Lung (tissue), 12 donors: ENCODE results near the gene SLC25A39. TPM values are rescaled to one million over a fixed set of nuclear protein-coding genes. Genes with fewer than 3 reads are reported as not detected.

Experiments used
- ATAC-seq: fragments of 200-7000 bp; cut with Tn5 transposase; one replicate; pipeline ENCODE4 v1.9.1; 2020; ENCODE audit warnings: moderate number of reproducible peaks; ENCODE audit not compliant: insufficient read depth, low FRiP score
- DNase-seq, 3 donors: peaks; one replicate each; pipeline ENCODE4 v3.0.0-alpha.2; 2013 to 2017
- H3K27ac ChIP-seq, 2 donors: one replicate each; pipeline ENCODE4 v1.5.1; 2013; ENCODE audit warnings: mild to moderate bottlenecking in 2 of 2, moderate library complexity in 2 of 2, control low read depth in 1 of 2, inconsistent platforms in 1 of 2, low read depth in 1 of 2, low read length in 1 of 2
- H3K27me3 ChIP-seq, 3 donors: one replicate each; pipeline ENCODE4 v1.5.1; 2013; ENCODE audit warnings: low read length in 2 of 3; ENCODE audit not compliant: control insufficient read depth in 3 of 3, insufficient read depth in 3 of 3
- H3K36me3 ChIP-seq, 4 donors: one replicate each; pipeline ENCODE4 v1.5.1; 2013; ENCODE audit warnings: low read length in 4 of 4, mild to moderate bottlenecking in 1 of 4, moderate library complexity in 1 of 4; ENCODE audit not compliant: control insufficient read depth in 4 of 4, insufficient read depth in 4 of 4
- H3K4me1 ChIP-seq, 5 donors: one replicate each; pipeline ENCODE4 v1.5.1; 2013; ENCODE audit warnings: low read length in 5 of 5, mild to moderate bottlenecking in 2 of 5, moderate library complexity in 1 of 5; ENCODE audit not compliant: control insufficient read depth in 5 of 5, insufficient read depth in 5 of 5
- H3K4me3 ChIP-seq: one replicate; pipeline ENCODE4 v1.5.1; 2013; ENCODE audit warnings: mild to moderate bottlenecking, control low read depth, moderate library complexity
- H3K9ac ChIP-seq, 2 donors: one replicate each; pipeline ENCODE4 v1.5.1; 2013; ENCODE audit warnings: low read length in 2 of 2, control low read depth in 1 of 2; ENCODE audit not compliant: insufficient read depth in 1 of 2
- H3K9me3 ChIP-seq, 4 donors: one replicate each; pipeline ENCODE4 v1.5.1; 2013; ENCODE audit warnings: low read length in 3 of 4, mild to moderate bottlenecking in 1 of 4, moderate library complexity in 1 of 4; ENCODE audit not compliant: control insufficient read depth in 4 of 4, insufficient read depth in 3 of 4
- CTCF ChIP-seq: IDR thresholded peaks from 2 replicates; pipeline ENCODE4 v1.5.1; 2012; ENCODE audit warnings: mild to moderate bottlenecking; ENCODE audit errors: control extremely low read depth, extremely low read depth
- WGBS, 2 donors: extraction: QIAGEN DNeasy Blood & Tissue Kit; methylation state at CpG; one replicate each; pipeline ENCODE4 v1.1.7; 2013; 5-methylcytosine and 5-hydroxymethylcytosine counted together
- polyA plus RNA-seq, 2 donors: library from polyadenylated mRNA; stranded (reverse); fragments of 200-250 nt; gene quantifications; one replicate each; pipeline ENCODE4 v1.2.1, GENCODE V29; 2013
- total RNA-seq, 2 donors: library from RNA; depleted of rRNA in 1 of 2; stranded (reverse); fragments of >200 nt in 1 of 2; gene quantifications; one replicate each; pipeline ENCODE4 v1.2.1, GENCODE V29; 2014 to 2021
- donor health status: control.
- donor health status: control.
- donor health status: Bipolar disorder and iron deficiency.
- donor health status: healthy.
- donor health status: DM: yes; HTN: yes; CAD: no.

The SLC25A39 gene
- total and polyA plus RNA-seq, 4 donors: 66.4 to 134 (median 117) TPM

DNA sequence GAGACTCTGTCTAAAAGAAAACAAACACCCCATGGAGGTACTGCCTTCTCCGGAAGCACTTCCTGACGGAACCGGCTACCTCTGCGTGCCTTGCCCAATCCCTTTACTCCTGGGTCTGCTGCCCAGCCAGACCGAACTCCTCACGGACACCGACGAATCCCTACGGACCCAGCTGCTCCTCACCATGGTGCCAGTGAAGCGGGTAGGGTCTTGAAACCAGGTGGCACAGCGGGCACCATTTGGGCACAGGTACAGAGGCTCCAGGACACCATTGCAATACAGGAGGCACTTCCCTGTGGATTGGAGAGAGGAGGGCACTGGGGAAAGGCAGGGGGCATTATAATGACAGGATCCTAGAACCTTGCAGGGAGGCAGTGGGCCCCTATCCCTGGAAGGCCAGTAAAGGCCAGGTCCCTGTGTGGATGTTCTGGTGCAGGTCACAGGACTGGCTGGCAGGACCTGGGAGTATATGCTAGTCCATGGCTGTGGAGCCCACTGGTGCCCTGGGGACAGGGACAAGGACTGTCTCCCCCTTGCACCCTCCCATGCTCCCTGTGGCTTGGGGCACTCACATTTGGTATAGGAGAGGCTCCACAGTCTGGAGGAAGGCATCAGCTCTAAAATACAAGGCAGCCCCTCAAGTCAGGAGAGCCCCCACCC lies 2.3 kb downstream of the SLC25A39 start:
- no peak for DNase-seq
- Histone ChIP-seq H3K27ac (no peak overlapping the region), H3K9ac (no peak overlapping the region), H3K4me1 (peaks cover 0 to 12% (median 3%) of the 10 kb centered on the region in 5 donors), H3K9me3 (no peaks in the 10 kb centered on the region), H3K4me3 (no peak overlapping the region), H3K36me3 (peaks cover 0 to 28% (median 11%) of the 10 kb centered on the region in 4 donors), H3K27me3 (peaks cover 0 to 7% (median 4%) of the 10 kb centered on the region in 3 donors)
- WGBS, 2 donors: 94% methylated on average over 11 of the region's 11 CpGs
- ATAC-seq: no peak
- no peak for TF ChIP-seq CTCF

DNA sequence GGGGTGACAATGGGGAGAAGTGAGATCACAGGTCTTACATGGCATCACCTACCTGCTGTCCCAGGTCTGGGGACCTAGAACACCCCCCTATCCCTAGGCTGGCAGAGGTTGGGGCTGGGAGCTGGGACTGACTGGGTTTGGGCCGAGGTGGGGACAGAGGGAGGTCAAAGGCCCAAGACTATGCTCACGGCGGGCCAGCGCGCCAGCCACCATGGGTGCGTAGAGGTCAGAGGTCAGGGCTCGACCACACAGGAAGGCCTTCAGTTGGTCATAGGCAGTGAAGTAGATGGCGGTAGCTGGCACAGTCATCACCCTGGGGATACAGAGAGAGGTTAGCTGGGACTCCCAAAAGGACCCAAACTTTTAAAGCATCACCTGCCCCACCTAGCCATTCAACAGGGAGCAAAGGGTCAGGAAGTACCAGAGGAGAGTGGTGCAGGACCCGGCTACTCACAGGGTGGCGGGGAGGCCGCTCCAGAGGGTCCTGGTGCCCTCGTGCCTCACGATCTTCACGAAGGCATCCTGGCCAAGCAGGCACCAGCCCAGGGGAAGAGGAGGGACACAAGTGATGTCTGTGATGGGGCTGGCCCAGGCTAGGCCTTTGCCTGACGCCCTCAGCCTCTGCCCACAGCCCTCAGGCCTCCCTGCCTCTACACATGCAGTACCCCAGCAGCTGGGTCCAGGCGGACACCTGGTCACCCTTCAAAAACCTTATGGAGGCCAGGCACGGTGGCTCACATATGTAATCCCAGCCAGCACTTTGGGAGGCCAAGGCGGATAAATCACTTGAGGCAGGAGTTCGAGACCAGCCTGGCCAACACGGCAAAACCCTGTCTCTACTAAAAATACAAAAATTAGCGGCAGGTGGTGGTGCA lies 3.1 kb downstream of the SLC25A39 start:
- WGBS, 2 donors: 91 to 94% methylated on average over 17 to 21 of the region's 21 CpGs
- H3K9me3 ChIP-seq: no peaks in the 10 kb centered on the region
- no peak for DNase-seq
- ATAC-seq: no peak
- no peak overlapping the region for H3K27ac ChIP-seq
- TF ChIP-seq CTCF: no peak
- peaks cover 0 to 28% (median 11%) of the 10 kb centered on the region in 4 donors for H3K36me3 ChIP-seq
- H3K9ac ChIP-seq: no peak overlapping the region
- H3K4me1 ChIP-seq: peaks cover 0 to 12% (median 3%) of the 10 kb centered on the region in 5 donors
- peaks cover 0 to 16% (median 13%) of the 10 kb centered on the region in 3 donors for H3K27me3 ChIP-seq
- H3K4me3 ChIP-seq: no peak overlapping the region

GRCh38 chr17:44320066-44320465 lies 4.6 kb downstream of the SLC25A39 start:
- H3K27ac ChIP-seq: no peak overlapping the region
- ATAC-seq: no peak
- no peak for TF ChIP-seq CTCF
- DNase-seq: no peak
- peaks cover 0 to 10% (median 3%) of the 10 kb centered on the region in 5 donors for H3K4me1 ChIP-seq
- no peak overlapping the region for H3K4me3 ChIP-seq
- peaks cover 0 to 3% (median 0%) of the 10 kb centered on the region in 4 donors for H3K9me3 ChIP-seq
- H3K27me3 ChIP-seq: peaks cover 0 to 28% (median 23%) of the 10 kb centered on the region in 3 donors
- 90 to 95% methylated on average over 18 of the region's 18 CpGs for WGBS, 2 donors
- no peak overlapping the region for H3K9ac ChIP-seq
- peaks cover 0 to 28% (median 11%) of the 10 kb centered on the region in 4 donors for H3K36me3 ChIP-seq
